Psoas muscle (tissue), 8 donors: ENCODE data around the gene IBTK. TPM values are rescaled to one million over a fixed set of nuclear protein-coding genes. Genes with fewer than 3 reads are reported as not detected.
A peak's percentile ranks its signal among the peaks of the same experiment; 100 is the strongest.

ENCODE experiments used
- ATAC-seq, 4 donors: fragments of 200-7000 bp; cut with Tn5 transposase; one replicate each; pipeline ENCODE4 v1.9.1; 2020; ENCODE audit warnings: moderate library complexity in 3 of 4, mild to moderate bottlenecking in 2 of 4
- DNase-seq, 2 donors: peaks; one replicate each; pipeline ENCODE4 v3.0.0-alpha.2; 2020
- H3K27ac ChIP-seq: fragments of 200-600 bp; one replicate; pipeline ENCODE4 v1.8.0; 2022
- H3K27me3 ChIP-seq, 3 donors: fragments of 200-600 bp in 1 of 3; one replicate each; pipeline versions ENCODE4 v1.6.1 to v1.8.0; 2013 to 2022; ENCODE audit warnings: low read length in 2 of 3, mild to moderate bottlenecking in 2 of 3, moderate library complexity in 1 of 3; ENCODE audit not compliant: insufficient read depth in 3 of 3
- H3K36me3 ChIP-seq, 2 donors: fragments of 200-600 bp in 1 of 2; one replicate each; pipeline versions ENCODE4 v1.6.1 to v1.8.0; 2013 to 2022; ENCODE audit warnings: low read depth in 1 of 2, mild to moderate bottlenecking in 1 of 2, moderate library complexity in 1 of 2; ENCODE audit not compliant: insufficient read depth in 1 of 2
- H3K4me1 ChIP-seq: fragments of 200-600 bp; one replicate; pipeline ENCODE4 v1.8.0; 2022
- H3K4me3 ChIP-seq: fragments of 200-600 bp; one replicate; pipeline ENCODE4 v1.8.0; 2022; ENCODE audit warnings: mild to moderate bottlenecking
- H3K9me3 ChIP-seq: fragments of 200-600 bp; one replicate; pipeline ENCODE4 v1.8.0; 2022
- WGBS, 3 donors: extraction: QIAGEN DNeasy Blood & Tissue Kit; methylation state at CpG; one replicate each; pipeline versions ENCODE4 v1.1.6 to v1.1.7; 2013; 5-methylcytosine and 5-hydroxymethylcytosine counted together
- intact Hi-C, 2 donors: fragments of 100-400 bp; cut with DNase I; formaldehyde crosslinking; loops; one replicate each; pipeline versions ENCODE4 v1.11.0 to v1.14.2; 2022
- polyA plus RNA-seq, 3 donors: library from polyadenylated mRNA; stranded (reverse); fragments of 200-250 nt; gene quantifications; one replicate each; pipeline ENCODE4 v1.2.3, GENCODE V29; 2013
- total RNA-seq, 4 donors: library from RNA; stranded (reverse); fragmentation: NEBNext Ultra II Directional in 2 of 4; extraction: Animal tissue kit (Norgen Biotek cat#: 25700) in 2 of 4; gene quantifications; one replicate each; pipeline versions ENCODE4 v1.2.1 to v1.2.4, GENCODE V29; 2021 to 2023
- TF ChIP-seq, protein P1 (sequence below): fragments of 200-600 bp; IDR thresholded peaks from one replicate; pipeline ENCODE4 v1.8.0; 2022; ENCODE audit warnings: antibody characterized with exemption
- donor health status: healthy with polysubstance abuse.
- donor health status: DM: no; HTN: no; CAD: no; lungs with moderate emphysema.
- donor health status: Bipolar disorder and iron deficiency.
- donor health status: healthy.
- donor health status: DM: yes; HTN: yes; CAD: no.
- donor health status: DM: no; HTN: no; CAD: no.
- donor health status: DM: no; HTN: no; CAD: no.
- donor health status: DM: yes; HTN: yes; CAD: no.

The IBTK gene
- total and polyA plus RNA-seq, 7 donors, result 23.8 to 42.8 (median 29.4) TPM

- Histone ChIP-seq H3K36me3 (no peaks in the 10 kb centered on the region), H3K4me3 (no peak overlapping the region), H3K9me3 (peaks cover 3% of the 10 kb centered on the region), H3K4me1 (no peaks in the 10 kb centered on the region), H3K27ac (no peak overlapping the region), H3K27me3 (no peaks in the 10 kb centered on the region)
- intact Hi-C loops, result loop anchor here in 1 of 2 donors (10.0 kb wide), 1 partner anchor 339 kb away; no protein-coding TSS in a partner anchor
- 61 to 74% (median 62%) methylated on average over 5 of the region's 5 CpGs for WGBS, 3 donors
- TF ChIP-seq, protein P1, sequence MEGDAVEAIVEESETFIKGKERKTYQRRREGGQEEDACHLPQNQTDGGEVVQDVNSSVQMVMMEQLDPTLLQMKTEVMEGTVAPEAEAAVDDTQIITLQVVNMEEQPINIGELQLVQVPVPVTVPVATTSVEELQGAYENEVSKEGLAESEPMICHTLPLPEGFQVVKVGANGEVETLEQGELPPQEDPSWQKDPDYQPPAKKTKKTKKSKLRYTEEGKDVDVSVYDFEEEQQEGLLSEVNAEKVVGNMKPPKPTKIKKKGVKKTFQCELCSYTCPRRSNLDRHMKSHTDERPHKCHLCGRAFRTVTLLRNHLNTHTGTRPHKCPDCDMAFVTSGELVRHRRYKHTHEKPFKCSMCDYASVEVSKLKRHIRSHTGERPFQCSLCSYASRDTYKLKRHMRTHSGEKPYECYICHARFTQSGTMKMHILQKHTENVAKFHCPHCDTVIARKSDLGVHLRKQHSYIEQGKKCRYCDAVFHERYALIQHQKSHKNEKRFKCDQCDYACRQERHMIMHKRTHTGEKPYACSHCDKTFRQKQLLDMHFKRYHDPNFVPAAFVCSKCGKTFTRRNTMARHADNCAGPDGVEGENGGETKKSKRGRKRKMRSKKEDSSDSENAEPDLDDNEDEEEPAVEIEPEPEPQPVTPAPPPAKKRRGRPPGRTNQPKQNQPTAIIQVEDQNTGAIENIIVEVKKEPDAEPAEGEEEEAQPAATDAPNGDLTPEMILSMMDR, result no peak
- DNase-seq, result no peak
- no peak for ATAC-seq
Observed at GRCh38 chr6:82275686-82276085, 28.1 kb upstream of the IBTK start.

GRCh38 chr6:82273295-82273694, 25.8 kb upstream of the IBTK start:
- no peak overlapping the region for H3K4me3 ChIP-seq
- intact Hi-C loops, result loop anchor here (5.0 to 10.0 kb wide), 2 partner anchors 342 to 779 kb away; no protein-coding TSS in a partner anchor
- WGBS, 3 donors, result 77 to 86% (median 81%) methylated on average over 1 of the region's 1 CpG
- DNase-seq (no peak), ATAC-seq (no peak)
- H3K27me3 ChIP-seq, result no peaks in the 10 kb centered on the region
- TF ChIP-seq, protein P1, result no peak
- no peaks in the 10 kb centered on the region for H3K36me3 ChIP-seq
- no peak overlapping the region for H3K27ac ChIP-seq
- H3K9me3 ChIP-seq, result no peaks in the 10 kb centered on the region
- H3K4me1 ChIP-seq, result no peaks in the 10 kb centered on the region

- no peaks in the 10 kb centered on the region for H3K9me3 ChIP-seq
- TF ChIP-seq, protein P1, result peak; percentile 65
- DNase-seq (no peak), ATAC-seq (peak in 1 of 4 donors; percentile 57)
- no peak overlapping the region for H3K4me3 ChIP-seq
- H3K27ac ChIP-seq, result no peak overlapping the region
- intact Hi-C loops, result loop anchor here (1.0 to 10.0 kb wide), 3 partner anchors 344 to 784 kb away; no protein-coding TSS in a partner anchor
- H3K36me3 ChIP-seq, result no peaks in the 10 kb centered on the region
- no peaks in the 10 kb centered on the region for H3K27me3 ChIP-seq
- 72 to 75% (median 72%) methylated on average over 6 of the region's 6 CpGs for WGBS, 3 donors
- no peaks in the 10 kb centered on the region for H3K4me1 ChIP-seq
Observed at GRCh38 chr6:82270881-82271635, 23.5 kb upstream of the IBTK start.

- ATAC-seq (no peak), DNase-seq (no peak)
- Histone ChIP-seq H3K27ac (no peak overlapping the region), H3K4me1 (no peaks in the 10 kb centered on the region), H3K27me3 (no peaks in the 10 kb centered on the region), H3K9me3 (no peaks in the 10 kb centered on the region), H3K4me3 (no peak overlapping the region), H3K36me3 (no peaks in the 10 kb centered on the region)
- 70 to 73% (median 73%) methylated on average over 2 of the region's 2 CpGs for WGBS, 3 donors
- TF ChIP-seq, protein P1, result no peak
- intact Hi-C loops, result no loop called here
Observed at GRCh38 chr6:82268301-82268846, 20.8 kb upstream of the IBTK start.
